Caco-2 (cell line): Measurements from ENCODE around the gene CDKN2A. TPM values are rescaled to one million over a fixed set of nuclear protein-coding genes. Genes with fewer than 3 reads are reported as not detected.

Experiments used
- BruUV-seq: library from RNA; stranded (reverse); fragments of 400-500 nt; replicated peaks from 2 replicates; lab custom pipeline; 2021; lab: Mats Ljungman, UMichigan
- CTCF ChIA-PET: fragments of 300-600 bp; sonication (Branson Sonifier 250); formaldehyde crosslinking; loops from one replicate; lab custom pipeline; 2022; ENCODE audit warnings: antibody characterized with exemption; lab: Charles Lee
- POLR2A ChIA-PET: fragments of 300-600 bp; sonication (Branson Sonifier 250); formaldehyde crosslinking; loops from one replicate; lab custom pipeline; 2022; ENCODE audit warnings: antibody characterized with exemption; lab: Charles Lee
- DNase-seq, 2 experiments: peaks; one replicate each; pipeline versions ENCODE4 v3.0.0 to v3.0.0-alpha.2; 2020 to 2022
- H3K27me3 ChIP-seq: replicated peaks from 2 replicates; pipeline ENCODE4 v1.6.0; 2011; ENCODE audit warnings: low read length; ENCODE audit not compliant: control insufficient read depth, insufficient read depth
- H3K36me3 ChIP-seq: 2 replicates; pipeline ENCODE4 v1.5.1; 2011; ENCODE audit warnings: low read length; ENCODE audit not compliant: control insufficient read depth, insufficient read depth
- H3K4me1 ChIP-seq: fragments of 250-450 bp; sonication (Bioruptor Pico); 2 replicates; pipeline ENCODE4 v1.5.1; 2020; ENCODE audit warnings: mild to moderate bottlenecking
- H3K4me3 ChIP-seq: 2 replicates; pipeline ENCODE4 v1.5.1; 2011; ENCODE audit warnings: low read depth, mild to moderate bottlenecking, control low read depth, low read length
- H3K9me3 ChIP-seq: fragments of 250-450 bp; sonication (Bioruptor Pico); 2 replicates; pipeline ENCODE4 v1.5.1; 2020; ENCODE audit warnings: mild to moderate bottlenecking, moderate library complexity
- H3K27ac Mint-ChIP-seq: one replicate; pipeline ENCODE4 v1.8.0; 2022; ENCODE audit warnings: mixed read lengths; ENCODE audit not compliant: unreplicated experiment
- H3K27me3 Mint-ChIP-seq: one replicate; pipeline ENCODE4 v1.8.0; 2022; ENCODE audit warnings: mixed read lengths; ENCODE audit not compliant: insufficient read depth, unreplicated experiment
- H3K36me3 Mint-ChIP-seq: one replicate; pipeline ENCODE4 v1.8.0; 2022; ENCODE audit warnings: mild to moderate bottlenecking, mixed read lengths; ENCODE audit not compliant: insufficient read depth, unreplicated experiment
- H3K4me1 Mint-ChIP-seq: one replicate; pipeline ENCODE4 v1.8.0; 2022; ENCODE audit warnings: low read depth, mixed read lengths; ENCODE audit not compliant: unreplicated experiment
- H3K4me3 Mint-ChIP-seq: one replicate; pipeline ENCODE4 v1.8.0; 2022; ENCODE audit warnings: mild to moderate bottlenecking, moderate library complexity, mixed read lengths; ENCODE audit not compliant: unreplicated experiment
- H3K9me3 Mint-ChIP-seq: one replicate; pipeline ENCODE4 v1.8.0; 2022; ENCODE audit warnings: mixed read lengths; ENCODE audit not compliant: unreplicated experiment
- CTCF ChIP-seq, 2 experiments: fragments of 200-600 bp in 1 of 2; IDR thresholded peaks; 1 replicate in 1 of 2; 2 replicates in 1 of 2; pipeline versions ENCODE4 v1.5.1 to v1.8.0; 2011 to 2022; ENCODE audit warnings: antibody characterized with exemption in 1 of 2, control low read depth in 1 of 2, inconsistent platforms in 1 of 2, low read depth in 1 of 2, low read length in 1 of 2, mild to moderate bottlenecking in 1 of 2, moderate library complexity in 1 of 2; ENCODE audit not compliant: insufficient read depth in 1 of 2, severe bottlenecking in 1 of 2, unreplicated experiment in 1 of 2
- intact Hi-C: fragments of 100-400 bp; cut with micrococcal nuclease; formaldehyde crosslinking; loops from one replicate; pipeline ENCODE4 v1.10.0; 2022; ENCODE audit not compliant: unreplicated experiment
- total RNA-seq: library from RNA; stranded (reverse); gene quantifications from 2 replicates; pipeline ENCODE4 v1.2.3, GENCODE V29; 2022

Gene CDKN2A
- total RNA-seq, 1 experiment from 2014 or later, result 48.0 TPM

GRCh38 chr9:21983561-21983935, 10.6 kb downstream of the CDKN2A start:
- no peaks in the 10 kb centered on the region for H3K9me3 ChIP-seq
- no peaks in the 10 kb centered on the region for H3K36me3 ChIP-seq
- intact Hi-C loops, result no loop called here
- no peak for TF ChIP-seq CTCF (IDR thresholded peaks at IDR 0.05; ENCODE audit: insufficient read depth in 1 of 2, low read depth in 1 of 2, low read length in 1 of 2, severe bottlenecking in 1 of 2, unreplicated experiment in 1 of 2)
- no peaks in the 10 kb centered on the region for H3K36me3 Mint-ChIP-seq
- H3K27me3 ChIP-seq, result no peaks in the 10 kb centered on the region
- H3K27ac Mint-ChIP-seq, result no peak overlapping the region
- H3K4me1 ChIP-seq, result no peaks in the 10 kb centered on the region
- DNase-seq, result no peak
- BruUV-seq, result no TSS peak
- H3K4me1 Mint-ChIP-seq, result peaks cover 6% of the 10 kb centered on the region
- H3K27me3 Mint-ChIP-seq, result no peaks in the 10 kb centered on the region
- no peak overlapping the region for H3K4me3 Mint-ChIP-seq
- POLR2A ChIA-PET, result no interaction called here
- H3K4me3 ChIP-seq, result no peak overlapping the region
- CTCF ChIA-PET, result no interaction called here
- H3K9me3 Mint-ChIP-seq, result no peaks in the 10 kb centered on the region

- H3K9me3 Mint-ChIP-seq, result no peaks in the 10 kb centered on the region
- H3K4me3 Mint-ChIP-seq, result no peak overlapping the region
- DNase-seq, result no peak
- no TSS peak for BruUV-seq
- Histone ChIP-seq H3K9me3 (no peaks in the 10 kb centered on the region), H3K27me3 (no peaks in the 10 kb centered on the region), H3K4me1 (no peaks in the 10 kb centered on the region), H3K4me3 (no peak overlapping the region), H3K36me3 (no peaks in the 10 kb centered on the region)
- no peaks in the 10 kb centered on the region for H3K27me3 Mint-ChIP-seq
- peaks cover 6% of the 10 kb centered on the region for H3K4me1 Mint-ChIP-seq
- H3K27ac Mint-ChIP-seq, result no peak overlapping the region
- TF ChIP-seq CTCF (IDR thresholded peaks at IDR 0.05; ENCODE audit: insufficient read depth in 1 of 2, low read depth in 1 of 2, low read length in 1 of 2, severe bottlenecking in 1 of 2, unreplicated experiment in 1 of 2), result no peak
- no peaks in the 10 kb centered on the region for H3K36me3 Mint-ChIP-seq
- intact Hi-C loops, result no loop called here
- POLR2A ChIA-PET, result interaction anchor here (0.6 kb wide), 1 partner anchor 235 kb away, joined by 3 read pairs; no protein-coding TSS in a partner anchor
- CTCF ChIA-PET, result no interaction called here
Observed at GRCh38 chr9:21982861-21983560, 11.2 kb downstream of the CDKN2A start.

- Mint-ChIP-seq H3K36me3 (no peaks in the 10 kb centered on the region), H3K27ac (no peak overlapping the region), H3K9me3 (no peaks in the 10 kb centered on the region), H3K4me3 (no peak overlapping the region), H3K27me3 (no peaks in the 10 kb centered on the region), H3K4me1 (peaks cover 6% of the 10 kb centered on the region)
- BruUV-seq, result no TSS peak
- ChIA-PET CTCF (no interaction called here), POLR2A (no interaction called here)
- intact Hi-C loops, result no loop called here
- Histone ChIP-seq H3K4me1 (no peaks in the 10 kb centered on the region), H3K4me3 (no peak overlapping the region), H3K36me3 (no peaks in the 10 kb centered on the region), H3K27me3 (no peaks in the 10 kb centered on the region), H3K9me3 (no peaks in the 10 kb centered on the region)
- DNase-seq, result no peak
- no peak for TF ChIP-seq CTCF (IDR thresholded peaks at IDR 0.05; ENCODE audit: insufficient read depth in 1 of 2, low read depth in 1 of 2, low read length in 1 of 2, severe bottlenecking in 1 of 2, unreplicated experiment in 1 of 2)
Observed at GRCh38 chr9:21982391-21982790, 11.8 kb downstream of the CDKN2A start.
